Parathyroid adenoma (tissue), 2 donors: ENCODE measurements around the gene RRP8.

Source experiments
- H2AFZ ChIP-seq: fragments of 300-600 bp; sonication (generic); one replicate; pipeline ENCODE4 v1.7.0; 2017; ENCODE audit warnings: antibody characterized with exemption, mild to moderate bottlenecking
- H3K27ac ChIP-seq: fragments of 300-600 bp; sonication (generic); one replicate; pipeline ENCODE4 v1.7.0; 2017
- H3K27me3 ChIP-seq: fragments of 300-600 bp; sonication (generic); one replicate; pipeline ENCODE4 v1.7.0; 2017; ENCODE audit warnings: low read length; ENCODE audit not compliant: control insufficient read depth, insufficient read depth
- H3K36me3 ChIP-seq: fragments of 300-600 bp; sonication (generic); one replicate; pipeline ENCODE4 v1.7.0; 2017; ENCODE audit warnings: low read length; ENCODE audit not compliant: control insufficient read depth, insufficient read depth
- H3K4me1 ChIP-seq: fragments of 300-600 bp; sonication (generic); one replicate; pipeline ENCODE4 v1.7.0; 2017; ENCODE audit warnings: control low read depth
- H3K4me2 ChIP-seq: fragments of 300-600 bp; sonication (generic); one replicate; pipeline ENCODE4 v1.7.0; 2017; ENCODE audit warnings: low read length
- H3K4me3 ChIP-seq: fragments of 300-600 bp; sonication (generic); one replicate; pipeline ENCODE4 v1.7.0; 2017; ENCODE audit warnings: low read depth, low read length
- H3K79me2 ChIP-seq: fragments of 300-600 bp; sonication (generic); one replicate; pipeline ENCODE4 v1.7.0; 2017; ENCODE audit warnings: control low read depth
- H3K9ac ChIP-seq: fragments of 300-600 bp; sonication (generic); one replicate; pipeline ENCODE4 v1.7.0; 2017; ENCODE audit warnings: mild to moderate bottlenecking
- H3K9me3 ChIP-seq: fragments of 300-600 bp; sonication (generic); one replicate; pipeline ENCODE4 v1.7.0; 2017; ENCODE audit warnings: low read length; ENCODE audit not compliant: control insufficient read depth
- CTCF ChIP-seq: fragments of 300-600 bp; sonication (generic); IDR thresholded peaks from one replicate; pipeline ENCODE4 v1.7.0; 2017; ENCODE audit warnings: antibody characterized with exemption, mild to moderate bottlenecking
- donor health status: primary hyperparathyroidism.

The RRP8 gene

GRCh38 chr11:6553634-6554033 is 49.8 kb downstream of the RRP8 start:
- Histone ChIP-seq H3K4me1 (no peaks in the 10 kb centered on the region), H2AFZ (no peak overlapping the region), H3K27ac (no peak overlapping the region), H3K36me3 (no peaks in the 10 kb centered on the region), H3K9me3 (no peaks in the 10 kb centered on the region), H3K79me2 (peaks cover 3% of the 10 kb centered on the region), H3K27me3 (no peaks in the 10 kb centered on the region), H3K4me2 (no peak overlapping the region), H3K4me3 (no peak overlapping the region), H3K9ac (no peak overlapping the region)
- no peak for TF ChIP-seq CTCF

GRCh38 chr11:6548641-6549040 is 54.8 kb downstream of the RRP8 start:
- Histone ChIP-seq H3K36me3 (no peaks in the 10 kb centered on the region), H3K4me3 (no peak overlapping the region)

GRCh38 chr11:6548121-6548520 is 55.3 kb downstream of the RRP8 start:
- TF ChIP-seq CTCF, result no peak
- H3K27me3 ChIP-seq, result no peaks in the 10 kb centered on the region
- H3K36me3 ChIP-seq, result no peaks in the 10 kb centered on the region
- H3K4me3 ChIP-seq, result no peak overlapping the region
- H3K4me1 ChIP-seq, result no peaks in the 10 kb centered on the region
- H2AFZ ChIP-seq, result no peak overlapping the region
- no peak overlapping the region for H3K9ac ChIP-seq
- no peaks in the 10 kb centered on the region for H3K9me3 ChIP-seq
- no peak overlapping the region for H3K27ac ChIP-seq
- H3K79me2 ChIP-seq, result no peaks in the 10 kb centered on the region
- no peak overlapping the region for H3K4me2 ChIP-seq

More at GRCh38 chr11:6548641-6549040, 54.8 kb downstream of the RRP8 start:
- Histone ChIP-seq H3K4me2 (no peak overlapping the region), H3K4me1 (no peaks in the 10 kb centered on the region), H3K27ac (no peak overlapping the region), H3K9ac (no peak overlapping the region), H2AFZ (no peak overlapping the region), H3K27me3 (no peaks in the 10 kb centered on the region), H3K9me3 (no peaks in the 10 kb centered on the region), H3K79me2 (no peaks in the 10 kb centered on the region)
- no peak for TF ChIP-seq CTCF

GRCh38 chr11:6547177-6547576 is 56.2 kb downstream of the RRP8 start:
- Histone ChIP-seq H3K9ac (no peak overlapping the region), H3K27ac (no peak overlapping the region), H3K79me2 (no peaks in the 10 kb centered on the region), H3K27me3 (no peaks in the 10 kb centered on the region), H2AFZ (no peak overlapping the region), H3K4me2 (no peak overlapping the region), H3K9me3 (no peaks in the 10 kb centered on the region), H3K36me3 (no peaks in the 10 kb centered on the region), H3K4me3 (no peak overlapping the region), H3K4me1 (no peaks in the 10 kb centered on the region)
- no peak for TF ChIP-seq CTCF

GRCh38 chr11:6546735-6547134 is 56.7 kb downstream of the RRP8 start:
- H2AFZ ChIP-seq, result no peak overlapping the region
- no peaks in the 10 kb centered on the region for H3K27me3 ChIP-seq
- H3K9me3 ChIP-seq, result no peaks in the 10 kb centered on the region
- H3K27ac ChIP-seq, result no peak overlapping the region
- no peak overlapping the region for H3K4me2 ChIP-seq
- H3K4me3 ChIP-seq, result no peak overlapping the region
- no peaks in the 10 kb centered on the region for H3K36me3 ChIP-seq
- TF ChIP-seq CTCF, result no peak
- no peaks in the 10 kb centered on the region for H3K79me2 ChIP-seq
- no peaks in the 10 kb centered on the region for H3K4me1 ChIP-seq
- no peak overlapping the region for H3K9ac ChIP-seq
